Chondrocyte (in vitro differentiated cells): ENCODE results near the gene MAML3. TPM values are rescaled to one million over a fixed set of nuclear protein-coding genes. Genes with fewer than 3 reads are reported as not detected.

Experiments used
- DNase-seq: peaks from one replicate; pipeline ENCODE4 v3.0.0; 2021; ENCODE audit warnings: mixed read lengths, low spot score
- H3K27ac Mint-ChIP-seq: one replicate; pipeline ENCODE4 v1.8.0; 2021; ENCODE audit warnings: mild to moderate bottlenecking, moderate library complexity, mixed read lengths; ENCODE audit not compliant: unreplicated experiment
- H3K27me3 Mint-ChIP-seq: 2 replicates; pipeline ENCODE4 v1.8.0; 2021; ENCODE audit warnings: low read depth, mixed read lengths
- H3K36me3 Mint-ChIP-seq: 2 replicates; pipeline ENCODE4 v1.8.0; 2021; ENCODE audit warnings: low read depth, mixed read lengths
- H3K4me1 Mint-ChIP-seq: 2 replicates; pipeline ENCODE4 v1.8.0; 2021; ENCODE audit warnings: low read depth, mild to moderate bottlenecking, mixed read lengths
- H3K4me3 Mint-ChIP-seq: one replicate; pipeline ENCODE4 v1.8.0; 2021; ENCODE audit warnings: mild to moderate bottlenecking, moderate library complexity, mixed read lengths; ENCODE audit not compliant: unreplicated experiment
- H3K9me3 Mint-ChIP-seq: 2 replicates; pipeline ENCODE4 v1.8.0; 2021; ENCODE audit warnings: low read depth, mixed read lengths
- CTCF ChIP-seq: fragments of 200-600 bp; sonication (generic); IDR thresholded peaks from 2 replicates; pipeline ENCODE4 v1.5.0; 2021; ENCODE audit warnings: antibody characterized with exemption, mild to moderate bottlenecking, moderate library complexity
- total RNA-seq: library from RNA; stranded (reverse); gene quantifications from 3 replicates; pipeline ENCODE4 v1.2.1, GENCODE V29; 2021

MAML3 gene
- total RNA-seq, 1 donor from 2014 or later: 1.6 TPM

- TF ChIP-seq CTCF: no peak
- no peaks in the 10 kb centered on the region for H3K27me3 Mint-ChIP-seq
- DNase-seq: no peak
- H3K9me3 Mint-ChIP-seq: no peaks in the 10 kb centered on the region
- no peak overlapping the region for H3K4me3 Mint-ChIP-seq
- no peak overlapping the region for H3K27ac Mint-ChIP-seq
- H3K36me3 Mint-ChIP-seq: no peaks in the 10 kb centered on the region
- H3K4me1 Mint-ChIP-seq: no peaks in the 10 kb centered on the region
Observed at GRCh38 chr4:139859876-139860275, 294.1 kb downstream of the MAML3 start.

- H3K27ac Mint-ChIP-seq: no peak overlapping the region
- no peaks in the 10 kb centered on the region for H3K9me3 Mint-ChIP-seq
- H3K27me3 Mint-ChIP-seq: no peaks in the 10 kb centered on the region
- TF ChIP-seq CTCF: no peak
- no peaks in the 10 kb centered on the region for H3K4me1 Mint-ChIP-seq
- no peak for DNase-seq
- no peaks in the 10 kb centered on the region for H3K36me3 Mint-ChIP-seq
- H3K4me3 Mint-ChIP-seq: no peak overlapping the region
Observed at GRCh38 chr4:139858436-139859205, 295.4 kb downstream of the MAML3 start.

- no peak for TF ChIP-seq CTCF
- H3K36me3 Mint-ChIP-seq: no peaks in the 10 kb centered on the region
- H3K4me1 Mint-ChIP-seq: no peaks in the 10 kb centered on the region
- H3K4me3 Mint-ChIP-seq: no peak overlapping the region
- no peaks in the 10 kb centered on the region for H3K27me3 Mint-ChIP-seq
- no peak for DNase-seq
- no peaks in the 10 kb centered on the region for H3K9me3 Mint-ChIP-seq
- no peak overlapping the region for H3K27ac Mint-ChIP-seq
Observed at GRCh38 chr4:139857977-139858376, 296.0 kb downstream of the MAML3 start.

- no peak overlapping the region for H3K27ac Mint-ChIP-seq
- no peak for DNase-seq
Observed at GRCh38 chr4:139857021-139857420, 297.0 kb downstream of the MAML3 start.

More at GRCh38 chr4:139857021-139857420, 297.0 kb downstream of the MAML3 start:
- Mint-ChIP-seq H3K9me3 (no peaks in the 10 kb centered on the region), H3K4me3 (no peak overlapping the region), H3K27me3 (no peaks in the 10 kb centered on the region), H3K36me3 (no peaks in the 10 kb centered on the region), H3K4me1 (no peaks in the 10 kb centered on the region)
- TF ChIP-seq CTCF: no peak
